HG02610 (cell line): ENCODE data around the gene SUPT3H.

Experiments
- ATAC-seq: cut with Tn5 transposase; IDR thresholded peaks from one replicate; pipeline ENCODE4 v1.9.1; 2021; ENCODE audit warnings: mild to moderate bottlenecking, moderate library complexity; ENCODE audit not compliant: unreplicated experiment

Gene SUPT3H

DNA sequence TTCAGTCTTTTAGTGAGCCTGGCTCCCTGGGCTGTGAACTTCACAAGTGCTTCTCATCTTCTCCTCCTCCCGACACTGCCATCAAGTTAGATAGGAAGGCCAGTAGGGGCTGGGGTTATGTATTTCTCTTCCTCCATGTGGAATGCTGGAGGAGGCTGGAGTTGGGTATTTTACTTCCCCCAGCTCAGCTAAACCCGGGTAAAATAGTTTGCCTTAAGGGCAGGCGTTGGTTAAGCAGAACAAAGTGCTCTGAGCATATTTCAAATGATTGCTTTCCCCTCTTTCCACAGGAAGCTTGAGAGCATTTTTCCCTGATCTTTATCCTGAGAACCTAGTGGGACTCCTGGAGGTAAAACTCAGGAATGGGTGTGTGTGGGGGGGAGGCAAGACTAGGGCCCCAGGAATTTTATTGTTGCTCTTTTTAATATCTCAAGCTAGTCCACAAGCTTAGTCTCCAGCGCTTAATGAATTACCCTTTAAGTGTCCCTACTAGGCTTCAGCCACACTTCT, 16.9 kb upstream of the SUPT3H start:
- ATAC-seq, result no peak

DNA sequence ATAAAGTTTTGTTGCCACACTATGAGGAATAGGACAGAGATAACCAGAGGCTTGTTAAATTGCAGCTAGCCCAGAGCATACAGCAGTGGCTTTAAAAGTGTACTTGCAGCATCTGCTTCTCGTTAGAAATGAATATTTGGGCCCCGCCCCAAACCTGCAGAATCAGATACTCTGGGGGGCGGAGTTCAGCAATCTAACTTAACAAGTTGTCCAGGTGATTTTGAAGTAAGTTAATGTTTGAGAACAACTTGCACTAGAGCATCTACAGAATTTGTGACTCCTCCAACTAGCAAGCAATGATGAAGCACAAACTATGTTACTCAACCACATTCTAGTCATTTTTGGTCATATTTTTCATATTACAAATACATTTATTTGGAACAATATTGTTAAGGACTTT, 10.6 kb upstream of the SUPT3H start:
- ATAC-seq, result no peak

DNA sequence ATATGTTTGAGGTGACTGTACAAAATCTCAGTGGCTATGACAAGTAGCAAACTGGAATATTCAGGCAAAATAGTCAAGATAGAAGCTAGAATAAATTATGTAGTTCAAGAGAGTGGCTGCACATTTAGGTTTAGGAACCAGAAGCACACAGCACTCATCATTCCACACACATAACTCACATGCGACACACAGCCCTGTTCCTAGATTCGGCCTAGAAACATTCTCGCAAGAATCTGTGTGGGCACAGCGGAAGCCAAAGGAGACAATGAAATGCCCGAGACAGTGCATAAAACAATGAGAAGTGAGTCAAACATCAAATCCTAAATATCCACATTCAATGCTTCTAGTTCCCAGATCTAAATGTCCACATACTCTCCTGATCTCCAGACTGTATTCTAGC, 9.5 kb upstream of the SUPT3H start:
- ATAC-seq, result no peak

GRCh38 chr6:45386501-45386900, 8.8 kb upstream of the SUPT3H start:
- ATAC-seq, result no peak

- no peak for ATAC-seq
Observed at GRCh38 chr6:45382391-45382790, 4.7 kb upstream of the SUPT3H start.

- ATAC-seq, result peak; percentile 36
Observed at GRCh38 chr6:45378334-45378926, 696 bp upstream of the SUPT3H start.

DNA sequence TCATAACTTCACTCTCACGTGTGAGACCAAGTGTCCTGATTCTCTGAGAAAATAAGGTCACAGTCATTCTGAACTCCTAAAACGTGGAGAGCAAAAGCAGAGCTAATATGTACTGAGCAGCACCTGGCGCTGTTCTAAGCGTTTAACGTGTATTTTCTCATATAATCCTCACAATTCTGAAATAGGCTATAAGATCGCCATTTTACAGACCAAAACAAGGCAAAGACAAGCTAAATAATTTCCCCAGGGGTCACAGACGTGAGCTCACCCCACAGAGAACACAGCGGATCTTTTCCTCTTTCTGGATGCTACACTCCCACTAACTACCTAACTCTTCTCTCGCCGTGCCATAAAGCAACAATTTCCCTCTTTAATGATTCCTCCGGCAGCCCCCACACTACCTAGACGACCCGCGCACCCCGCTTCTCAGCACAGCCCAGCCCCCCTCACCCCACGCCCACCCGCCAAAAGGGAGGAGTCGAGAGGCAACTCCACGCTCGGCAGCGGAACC, 636 bp downstream of the SUPT3H start:
- ATAC-seq, result peak; percentile 4

GRCh38 chr6:45376310-45377042, 1.3 kb downstream of the SUPT3H start:
- ATAC-seq, result no peak

DNA sequence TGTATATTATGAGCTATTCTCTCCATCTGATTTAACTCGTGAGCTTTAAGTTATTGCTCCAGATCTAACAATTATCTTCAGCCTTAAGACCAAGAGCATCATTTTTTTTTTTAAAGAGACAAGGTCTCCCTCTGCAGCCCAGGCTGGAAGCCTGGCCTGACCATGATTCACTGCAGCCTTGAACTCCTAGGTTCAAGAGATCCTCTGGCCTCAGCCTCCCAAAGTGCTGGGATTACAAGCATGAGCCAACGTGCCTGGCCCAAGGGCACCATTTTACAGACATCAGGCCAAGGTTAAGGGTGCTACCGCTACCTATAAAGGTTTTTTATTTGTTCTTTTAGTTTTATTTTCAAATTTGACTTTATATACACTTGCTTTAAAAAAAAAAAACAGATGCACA, 2.3 kb downstream of the SUPT3H start:
- ATAC-seq, result no peak

- no peak for ATAC-seq
Observed at GRCh38 chr6:45371924-45372573, 5.7 kb downstream of the SUPT3H start.

GRCh38 chr6:45369870-45370269, 7.9 kb downstream of the SUPT3H start:
- no peak for ATAC-seq

GRCh38 chr6:45367999-45368398, 9.7 kb downstream of the SUPT3H start:
- no peak for ATAC-seq

- ATAC-seq, result no peak
Observed at GRCh38 chr6:45366534-45366933, 11.2 kb downstream of the SUPT3H start.

DNA sequence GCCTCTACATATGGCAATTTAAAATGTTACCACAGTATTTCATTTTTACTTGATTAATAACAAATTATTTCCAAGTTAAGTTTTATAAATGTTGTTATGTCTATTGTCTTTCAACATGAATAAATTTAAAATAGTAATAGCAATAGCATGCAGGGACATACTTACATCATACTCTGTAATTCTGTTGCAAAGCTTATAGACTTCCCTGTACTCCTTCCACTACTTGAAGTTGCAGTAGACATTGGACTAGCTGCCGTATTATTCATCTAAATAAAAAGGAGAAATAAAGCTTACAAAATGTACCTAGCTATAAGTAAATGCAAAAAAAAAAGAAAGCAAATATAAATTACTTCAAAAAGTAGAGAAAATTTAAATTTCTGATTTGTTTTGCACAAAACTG, 12.7 kb downstream of the SUPT3H start:
- ATAC-seq, result no peak

GRCh38 chr6:45364466-45364865, 13.3 kb downstream of the SUPT3H start:
- no peak for ATAC-seq

DNA sequence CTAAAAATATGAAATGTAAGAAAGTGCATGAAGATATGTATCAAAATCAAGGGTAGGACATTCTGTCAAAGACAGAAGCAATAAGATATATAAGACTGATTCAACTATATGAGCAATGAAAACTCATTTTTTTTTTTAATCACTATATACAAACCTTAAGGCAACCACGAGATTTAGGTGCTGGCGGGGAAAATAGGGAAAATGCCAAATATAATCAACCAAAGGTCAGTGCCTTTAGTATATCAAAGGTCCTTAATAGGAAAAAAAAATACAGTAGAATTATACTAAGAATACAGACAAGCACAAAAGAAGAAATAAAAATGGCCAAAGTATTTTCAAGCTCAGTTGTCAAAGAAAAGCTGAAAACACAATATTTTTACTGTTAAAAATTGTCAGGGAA, 24.1 kb downstream of the SUPT3H start:
- no peak for ATAC-seq

- ATAC-seq, result no peak
Observed at GRCh38 chr6:45351667-45352066, 26.1 kb downstream of the SUPT3H start.

GRCh38 chr6:45351076-45351475, 26.7 kb downstream of the SUPT3H start:
- no peak for ATAC-seq

GRCh38 chr6:45350186-45350710, 27.5 kb downstream of the SUPT3H start:
- ATAC-seq, result no peak

- ATAC-seq, result no peak
Observed at GRCh38 chr6:45344900-45345299, 32.8 kb downstream of the SUPT3H start.

GRCh38 chr6:45328523-45328922, 49.2 kb downstream of the SUPT3H start:
- no peak for ATAC-seq
